GM12891 (cell line): ENCODE data around the gene SMNDC1.

Experiments used
- DNase-seq: peaks from one replicate; pipeline ENCODE4 v3.0.0; 2011; ENCODE audit warnings: low spot score; ENCODE audit not compliant: insufficient read length
- FAIRE-seq: peaks from 2 replicates; lab custom pipeline; 2011; peaks lifted over from hg19 to GRCh38; lab: Jason Lieb, UNC
- PAX5 ChIP-seq: IDR thresholded peaks from 2 replicates; pipeline ENCODE4 v1.6.1; 2011; ENCODE audit warnings: low read length, moderate library complexity, mild to moderate bottlenecking; ENCODE audit not compliant: insufficient read depth, severe bottlenecking
- POLR2A ChIP-seq: IDR thresholded peaks from 2 replicates; pipeline ENCODE4 v1.6.1; 2011; ENCODE audit warnings: low read depth, low read length, control low read depth
- POLR2AphosphoS5 ChIP-seq: IDR thresholded peaks from 2 replicates; pipeline ENCODE4 v1.6.1; 2011; ENCODE audit warnings: low read depth, low read length, control low read depth
- POU2F2 ChIP-seq: IDR thresholded peaks from 2 replicates; pipeline ENCODE4 v1.6.1; 2011; ENCODE audit warnings: low read depth, mild to moderate bottlenecking, control low read depth, low read length, moderate library complexity
- SPI1 ChIP-seq: IDR thresholded peaks from 2 replicates; pipeline ENCODE4 v1.6.1; 2011; ENCODE audit warnings: low read depth, low read length, control low read depth
- TAF1 ChIP-seq: IDR thresholded peaks from 2 replicates; pipeline ENCODE4 v1.6.1; 2011; ENCODE audit warnings: low read depth, low read length, control low read depth

Gene SMNDC1

GRCh38 chr10:110330675-110331074 lies 26.0 kb upstream of the SMNDC1 start:
- no peak for FAIRE-seq
- TF ChIP-seq SPI1 (no peak), PAX5 (no peak), POLR2AphosphoS5 (no peak), POU2F2 (no peak), POLR2A (no peak), TAF1 (no peak)
- no peak for DNase-seq

- no peak for TF ChIP-seq POU2F2
- TF ChIP-seq POLR2A, result no peak
- TF ChIP-seq PAX5, result no peak
- TF ChIP-seq SPI1, result no peak
- no peak for TF ChIP-seq POLR2AphosphoS5
- TF ChIP-seq TAF1, result no peak
- DNase-seq (no peak), FAIRE-seq (peak; percentile 61)
Observed at GRCh38 chr10:110327262-110327914, 22.7 kb upstream of the SMNDC1 start.

- peak; percentile 63 for FAIRE-seq
- TF ChIP-seq PAX5 (no peak), SPI1 (peak; percentile 40), TAF1 (no peak), POU2F2 (no peak), POLR2AphosphoS5 (no peak), POLR2A (no peak)
- DNase-seq, result no peak
Observed at GRCh38 chr10:110326351-110327032, 21.8 kb upstream of the SMNDC1 start.

GRCh38 chr10:110324805-110325280 lies 20.1 kb upstream of the SMNDC1 start:
- FAIRE-seq (peak; percentile 13), DNase-seq (no peak)
- TF ChIP-seq POLR2A, result no peak
- TF ChIP-seq TAF1, result no peak
- TF ChIP-seq PAX5, result no peak
- no peak for TF ChIP-seq SPI1
- TF ChIP-seq POLR2AphosphoS5, result no peak
- no peak for TF ChIP-seq POU2F2

- DNase-seq (no peak), FAIRE-seq (no peak)
- TF ChIP-seq POLR2A, result no peak
- no peak for TF ChIP-seq TAF1
- no peak for TF ChIP-seq SPI1
- TF ChIP-seq PAX5, result no peak
- TF ChIP-seq POU2F2, result no peak
- TF ChIP-seq POLR2AphosphoS5, result no peak
Observed at GRCh38 chr10:110324201-110324804, 19.6 kb upstream of the SMNDC1 start.

- FAIRE-seq, result peak; percentile 58
- TF ChIP-seq SPI1 (no peak), PAX5 (no peak), TAF1 (no peak), POLR2AphosphoS5 (no peak), POU2F2 (no peak), POLR2A (no peak)
- no peak for DNase-seq
Observed at GRCh38 chr10:110323503-110323902, 18.8 kb upstream of the SMNDC1 start.

GRCh38 chr10:110321869-110322620 lies 17.3 kb upstream of the SMNDC1 start:
- DNase-seq (no peak), FAIRE-seq (no peak)
- no peak for TF ChIP-seq PAX5
- no peak for TF ChIP-seq POLR2A
- no peak for TF ChIP-seq POLR2AphosphoS5
- no peak for TF ChIP-seq SPI1
- TF ChIP-seq TAF1, result no peak
- TF ChIP-seq POU2F2, result no peak

GRCh38 chr10:110317866-110318850 lies 13.4 kb upstream of the SMNDC1 start:
- TF ChIP-seq POLR2AphosphoS5 (no peak), PAX5 (no peak), POLR2A (no peak), TAF1 (no peak), SPI1 (no peak), POU2F2 (no peak)
- FAIRE-seq (no peak), DNase-seq (no peak)
